Measurements from ENCODE around the gene ZP4.

DNA sequence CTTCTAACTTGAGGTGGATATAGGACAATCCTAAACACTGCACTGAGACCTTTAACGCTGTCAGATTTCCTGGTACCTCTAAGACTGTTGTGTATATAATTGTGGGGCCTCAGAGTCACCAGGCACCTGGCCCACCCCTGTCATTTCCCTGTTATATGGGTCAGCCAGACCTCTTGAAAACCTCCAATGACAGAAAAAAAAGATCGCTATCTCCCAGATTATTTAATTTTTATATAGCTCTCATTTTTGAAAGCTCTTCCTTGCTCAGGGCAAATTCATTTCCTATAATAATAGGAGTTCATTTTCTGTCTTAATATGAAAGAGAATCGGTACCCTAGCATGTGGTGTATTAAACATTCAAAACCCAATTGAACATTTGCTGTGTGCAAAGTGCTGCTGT is 56.7 kb downstream of the ZP4 start:
- TF ChIP-seq, protein P1, sequence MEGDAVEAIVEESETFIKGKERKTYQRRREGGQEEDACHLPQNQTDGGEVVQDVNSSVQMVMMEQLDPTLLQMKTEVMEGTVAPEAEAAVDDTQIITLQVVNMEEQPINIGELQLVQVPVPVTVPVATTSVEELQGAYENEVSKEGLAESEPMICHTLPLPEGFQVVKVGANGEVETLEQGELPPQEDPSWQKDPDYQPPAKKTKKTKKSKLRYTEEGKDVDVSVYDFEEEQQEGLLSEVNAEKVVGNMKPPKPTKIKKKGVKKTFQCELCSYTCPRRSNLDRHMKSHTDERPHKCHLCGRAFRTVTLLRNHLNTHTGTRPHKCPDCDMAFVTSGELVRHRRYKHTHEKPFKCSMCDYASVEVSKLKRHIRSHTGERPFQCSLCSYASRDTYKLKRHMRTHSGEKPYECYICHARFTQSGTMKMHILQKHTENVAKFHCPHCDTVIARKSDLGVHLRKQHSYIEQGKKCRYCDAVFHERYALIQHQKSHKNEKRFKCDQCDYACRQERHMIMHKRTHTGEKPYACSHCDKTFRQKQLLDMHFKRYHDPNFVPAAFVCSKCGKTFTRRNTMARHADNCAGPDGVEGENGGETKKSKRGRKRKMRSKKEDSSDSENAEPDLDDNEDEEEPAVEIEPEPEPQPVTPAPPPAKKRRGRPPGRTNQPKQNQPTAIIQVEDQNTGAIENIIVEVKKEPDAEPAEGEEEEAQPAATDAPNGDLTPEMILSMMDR (conservative IDR thresholded peaks at IDR 0.05; ENCODE audit: low read depth, low read length), result no peak
- TF ChIP-seq POLR2A (IDR thresholded peaks at IDR 0.05; ENCODE audit: low read depth, low read length) (no peak), MAZ (IDR thresholded peaks at IDR 0.05; ENCODE audit: borderline replicate concordance, low read depth, low read length) (no peak), RFX5 (IDR thresholded peaks at IDR 0.05; ENCODE audit: low read depth, low read length) (no peak), CEBPB (IDR thresholded peaks at IDR 0.05; ENCODE audit: low read depth, low read length) (no peak), BHLHE40 (IDR thresholded peaks at IDR 0.05; ENCODE audit: low read depth, low read length) (no peak), SMC3 (IDR thresholded peaks at IDR 0.05; ENCODE audit: low read depth, low read length) (no peak)

All from IMR-90 (cell line).